PC-3 (cell line): ENCODE data around the gene TFEB.

Source experiments
- EZH2phosphoT487 ChIP-seq: fragments of 300-600 bp; sonication (generic); IDR thresholded peaks from 2 replicates; pipeline ENCODE4 v1.6.1; 2018; ENCODE audit warnings: mild to moderate bottlenecking, antibody characterized with exemption, low read length, borderline replicate concordance
- TF ChIP-seq, protein P1 (sequence below): fragments of 300-600 bp; sonication (generic); conservative IDR thresholded peaks from 2 replicates; pipeline ENCODE4 v1.5.1; 2017; ENCODE audit warnings: antibody characterized with exemption, low read depth, mild to moderate bottlenecking, low read length

DNA sequence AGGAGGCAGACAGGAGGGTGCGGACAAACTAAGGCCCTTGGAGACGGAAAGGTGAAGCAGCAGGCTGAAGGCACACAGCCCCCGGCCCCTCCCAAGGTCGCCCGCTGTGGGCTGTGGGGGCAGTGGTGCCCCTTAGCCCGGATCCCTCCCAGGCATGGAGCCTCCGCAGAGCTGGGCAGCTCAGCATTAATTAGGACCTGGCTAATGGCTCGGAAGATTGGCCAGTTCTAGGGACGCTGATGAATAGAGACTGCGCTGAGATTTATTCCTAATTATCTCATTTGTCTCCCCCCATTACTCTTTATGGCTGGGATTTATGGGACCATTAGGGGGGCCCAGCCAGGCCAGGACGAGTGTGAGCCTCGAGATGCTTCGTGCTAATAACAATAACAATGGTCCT lies 76.8 kb downstream of the TFEB start:
- TF ChIP-seq EZH2phosphoT487, result no peak
- TF ChIP-seq, protein P1, sequence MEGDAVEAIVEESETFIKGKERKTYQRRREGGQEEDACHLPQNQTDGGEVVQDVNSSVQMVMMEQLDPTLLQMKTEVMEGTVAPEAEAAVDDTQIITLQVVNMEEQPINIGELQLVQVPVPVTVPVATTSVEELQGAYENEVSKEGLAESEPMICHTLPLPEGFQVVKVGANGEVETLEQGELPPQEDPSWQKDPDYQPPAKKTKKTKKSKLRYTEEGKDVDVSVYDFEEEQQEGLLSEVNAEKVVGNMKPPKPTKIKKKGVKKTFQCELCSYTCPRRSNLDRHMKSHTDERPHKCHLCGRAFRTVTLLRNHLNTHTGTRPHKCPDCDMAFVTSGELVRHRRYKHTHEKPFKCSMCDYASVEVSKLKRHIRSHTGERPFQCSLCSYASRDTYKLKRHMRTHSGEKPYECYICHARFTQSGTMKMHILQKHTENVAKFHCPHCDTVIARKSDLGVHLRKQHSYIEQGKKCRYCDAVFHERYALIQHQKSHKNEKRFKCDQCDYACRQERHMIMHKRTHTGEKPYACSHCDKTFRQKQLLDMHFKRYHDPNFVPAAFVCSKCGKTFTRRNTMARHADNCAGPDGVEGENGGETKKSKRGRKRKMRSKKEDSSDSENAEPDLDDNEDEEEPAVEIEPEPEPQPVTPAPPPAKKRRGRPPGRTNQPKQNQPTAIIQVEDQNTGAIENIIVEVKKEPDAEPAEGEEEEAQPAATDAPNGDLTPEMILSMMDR, result no peak
